HepG2 (cell line): Measurements from ENCODE around the gene EPHA2. TPM values are rescaled to one million over a fixed set of nuclear protein-coding genes. Genes with fewer than 3 reads are reported as not detected.

Experiments
- CC2D1A ChIP-seq: sonication (generic); formaldehyde crosslinking; IDR thresholded peaks from 2 replicates; pipeline ENCODE4 v1.8.1; 2023; ENCODE audit warnings: mild to moderate bottlenecking, missing genetic modification reagents
- CHD4 ChIP-seq: fragments of 200-600 bp; sonication (generic); IDR thresholded peaks from 2 replicates; pipeline ENCODE4 v1.7.0; 2017; ENCODE audit warnings: mild to moderate bottlenecking, low read length, borderline replicate concordance
- EHMT2 ChIP-seq: fragments of 200-600 bp; sonication (generic); IDR thresholded peaks from 2 replicates; pipeline ENCODE4 v1.7.0; 2017; ENCODE audit warnings: antibody characterized with exemption, low read depth, low read length, borderline replicate concordance
- FOXK1 ChIP-seq: sonication (generic); formaldehyde crosslinking; IDR thresholded peaks from 2 replicates; pipeline ENCODE4 v1.4.0; 2020; ENCODE audit warnings: low read depth, missing genetic modification reagents, borderline replicate concordance
- HMG20B ChIP-seq: conservative IDR thresholded peaks from 2 replicates; pipeline ENCODE4 v1.6.1; 2016; ENCODE audit warnings: missing genetic modification reagents, missing compliant biosample characterization
- RXRA ChIP-seq: sonication (generic); formaldehyde crosslinking; IDR thresholded peaks from 2 replicates; pipeline ENCODE4 v1.5.1; 2020; ENCODE audit warnings: missing genetic modification reagents
- SIN3B ChIP-seq: fragments of 150-350 bp; IDR thresholded peaks from 2 replicates; pipeline ENCODE4 v1.6.1; 2014; ENCODE audit warnings: low read length
- SKI ChIP-seq: fragments of 450-650 bp; IDR thresholded peaks from one replicate; pipeline ENCODE4 v1.6.1; 2018; ENCODE audit warnings: mild to moderate bottlenecking; ENCODE audit not compliant: partially characterized antibody
- SMC3 ChIP-seq: IDR thresholded peaks from 2 replicates; pipeline ENCODE4 v1.6.1; 2011; ENCODE audit warnings: low read length, improper control_type of control experiment
- TAF1 ChIP-seq: sonication (generic); formaldehyde crosslinking; IDR thresholded peaks from 2 replicates; pipeline ENCODE4 v1.4.0; 2020; ENCODE audit warnings: missing genetic modification reagents
- ZNF232 ChIP-seq: sonication (generic); formaldehyde crosslinking; IDR thresholded peaks from 2 replicates; pipeline ENCODE4 v1.4.0; 2020; ENCODE audit warnings: missing genetic modification reagents, borderline replicate concordance
- ZNF317 ChIP-seq: sonication (generic); formaldehyde crosslinking; IDR thresholded peaks from 2 replicates; pipeline ENCODE4 v1.5.0; 2020; ENCODE audit warnings: mild to moderate bottlenecking, missing genetic modification reagents
- ZNF558 ChIP-seq: sonication (generic); formaldehyde crosslinking; IDR thresholded peaks from 2 replicates; pipeline ENCODE4 v1.9.0; 2022; ENCODE audit warnings: mild to moderate bottlenecking, missing genetic modification reagents, borderline replicate concordance
- ZNF616 ChIP-seq: sonication (generic); formaldehyde crosslinking; IDR thresholded peaks from 2 replicates; pipeline ENCODE4 v1.5.0; 2020; ENCODE audit warnings: low read depth, mild to moderate bottlenecking, missing genetic modification reagents
- ZNF629 ChIP-seq: sonication (generic); formaldehyde crosslinking; conservative IDR thresholded peaks from 2 replicates; pipeline ENCODE4 v1.5.0; 2020; ENCODE audit warnings: missing genetic modification reagents
- ZNF746 ChIP-seq: sonication (generic); formaldehyde crosslinking; IDR thresholded peaks from 2 replicates; pipeline ENCODE4 v1.8.0; 2022; ENCODE audit warnings: mild to moderate bottlenecking, missing genetic modification reagents
- ZSCAN29 ChIP-seq: sonication (generic); formaldehyde crosslinking; conservative IDR thresholded peaks from 2 replicates; pipeline ENCODE4 v1.4.0; 2020; ENCODE audit warnings: mild to moderate bottlenecking, missing genetic modification reagents
- polyA plus RNA-seq, 8 experiments: library from polyadenylated mRNA; depleted of rRNA in 3 of 8; stranded (reverse) in 7 of 8; unstranded in 1 of 8; fragments of >200 nt; fragmentation: Illumina TruSeq in 4 of 8; extraction: Trizol in 4 of 8; gene quantifications; 2 replicates each; pipeline versions ENCODE4 v1.2.1 to v1.2.3, GENCODE V29; 2011 to 2016; ENCODE audit warnings: low read depth in 4 of 8, missing spikeins in 1 of 8, mixed read lengths in 1 of 8; ENCODE audit not compliant: insufficient read depth in 1 of 8
- total RNA-seq, 5 experiments: library from RNA; depleted of rRNA; stranded (reverse); fragments of >200 nt; fragmentation: Illumina TruSeq; extraction: Trizol; gene quantifications; 2 replicates each; pipeline ENCODE4 v1.2.3, GENCODE V29; 2016; ENCODE audit warnings: low read depth in 1 of 5
- TF ChIP-seq, protein P1 (sequence below): sonication (generic); formaldehyde crosslinking; IDR thresholded peaks from 2 replicates; pipeline ENCODE4; 2020; ENCODE audit warnings: missing genetic modification reagents, mild to moderate bottlenecking, borderline replicate concordance
- TF ChIP-seq, protein P2 (sequence below): sonication (generic); formaldehyde crosslinking; IDR thresholded peaks from 2 replicates; pipeline ENCODE4 v1.8.1; 2023; ENCODE audit warnings: mild to moderate bottlenecking, missing genetic modification reagents
- TF ChIP-seq, protein P3 (sequence below): sonication (generic); formaldehyde crosslinking; IDR thresholded peaks from 2 replicates; pipeline ENCODE4 v1.8.0; 2022; ENCODE audit warnings: mild to moderate bottlenecking, missing genetic modification reagents, moderate library complexity
- TF ChIP-seq, protein P4 (sequence below): sonication (generic); formaldehyde crosslinking; IDR thresholded peaks from 2 replicates; pipeline ENCODE4 v1.4.0; 2020; ENCODE audit warnings: missing genetic modification reagents

EPHA2 gene
- total and polyA plus RNA-seq, 2 of the 13 experiments (the other 11 are each of a cell fraction or from before 2014, with no cell fraction given), result 33.6 to 53.6 TPM

DNA sequence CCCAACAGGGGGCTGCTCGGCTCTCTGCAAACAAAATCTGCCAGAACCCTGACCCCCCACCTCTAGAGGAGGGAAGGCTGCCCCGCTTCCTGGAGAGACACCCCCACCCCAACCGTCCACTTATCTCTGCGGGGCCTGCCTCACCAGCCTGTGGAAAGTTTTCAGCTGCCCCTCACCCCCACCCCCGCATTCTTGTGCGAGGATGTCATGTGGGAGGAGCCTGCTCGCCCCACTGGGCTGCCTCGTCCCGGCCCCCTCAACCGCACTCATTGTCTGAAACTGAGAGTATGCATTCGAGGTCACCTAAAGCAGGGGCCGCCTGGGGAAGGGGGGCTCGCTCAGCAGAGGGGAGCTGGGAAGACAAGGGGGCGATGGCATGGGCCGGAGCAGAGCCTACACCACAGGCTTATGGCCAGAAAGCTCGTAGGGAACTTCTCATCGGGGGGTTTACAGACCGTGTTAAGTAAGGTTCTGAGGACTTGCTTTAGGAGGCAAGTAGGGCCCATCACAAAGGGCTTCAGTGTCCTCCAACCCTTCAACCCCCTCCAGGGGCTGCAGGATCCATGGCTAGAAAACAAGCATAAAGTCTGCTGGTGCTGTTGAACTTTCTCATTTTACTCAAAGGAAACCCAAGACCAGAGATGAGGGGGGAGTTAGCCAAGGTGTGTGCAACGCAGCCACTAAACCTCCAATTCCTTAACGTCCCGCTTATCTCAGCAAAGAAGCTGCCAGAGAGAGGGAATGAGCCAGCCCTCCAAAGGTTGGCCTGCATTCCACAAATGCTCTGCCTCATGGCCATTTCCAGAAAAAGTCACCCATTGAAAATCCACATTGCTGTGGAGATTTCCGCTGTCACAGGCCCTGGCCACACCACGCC lies 9.4 kb downstream of the EPHA2 start (continued):
- TF ChIP-seq, protein P1, sequence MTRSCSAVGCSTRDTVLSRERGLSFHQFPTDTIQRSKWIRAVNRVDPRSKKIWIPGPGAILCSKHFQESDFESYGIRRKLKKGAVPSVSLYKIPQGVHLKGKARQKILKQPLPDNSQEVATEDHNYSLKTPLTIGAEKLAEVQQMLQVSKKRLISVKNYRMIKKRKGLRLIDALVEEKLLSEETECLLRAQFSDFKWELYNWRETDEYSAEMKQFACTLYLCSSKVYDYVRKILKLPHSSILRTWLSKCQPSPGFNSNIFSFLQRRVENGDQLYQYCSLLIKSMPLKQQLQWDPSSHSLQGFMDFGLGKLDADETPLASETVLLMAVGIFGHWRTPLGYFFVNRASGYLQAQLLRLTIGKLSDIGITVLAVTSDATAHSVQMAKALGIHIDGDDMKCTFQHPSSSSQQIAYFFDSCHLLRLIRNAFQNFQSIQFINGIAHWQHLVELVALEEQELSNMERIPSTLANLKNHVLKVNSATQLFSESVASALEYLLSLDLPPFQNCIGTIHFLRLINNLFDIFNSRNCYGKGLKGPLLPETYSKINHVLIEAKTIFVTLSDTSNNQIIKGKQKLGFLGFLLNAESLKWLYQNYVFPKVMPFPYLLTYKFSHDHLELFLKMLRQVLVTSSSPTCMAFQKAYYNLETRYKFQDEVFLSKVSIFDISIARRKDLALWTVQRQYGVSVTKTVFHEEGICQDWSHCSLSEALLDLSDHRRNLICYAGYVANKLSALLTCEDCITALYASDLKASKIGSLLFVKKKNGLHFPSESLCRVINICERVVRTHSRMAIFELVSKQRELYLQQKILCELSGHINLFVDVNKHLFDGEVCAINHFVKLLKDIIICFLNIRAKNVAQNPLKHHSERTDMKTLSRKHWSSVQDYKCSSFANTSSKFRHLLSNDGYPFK, result peak; percentile 48; the same call in 1 of the 2 replicates
- TF ChIP-seq ZNF746 (CRISPR knock-in tag) (peak; percentile 97), EHMT2 (no peak), SKI (no peak), SMC3 (no peak), ZNF616 (no peak), RXRA (CRISPR knock-in tag) (peak; percentile 23; the same call in 1 of the 2 replicates), CC2D1A (CRISPR knock-in tag) (no peak), SIN3B (no peak), ZNF558 (peak; percentile 5; the same call in 1 of the 2 replicates), ZSCAN29 (CRISPR knock-in tag) (peak; percentile 85; the same call in 1 of the 2 replicates), ZNF629 (CRISPR knock-in tag) (0 out of 2 replicates have a peak, but pooled peaks have one; percentile 11), HMG20B (CRISPR knock-in tag) (no peak; the same call in 1 of the 2 replicates), ZNF317 (CRISPR knock-in tag) (no peak), TAF1 (CRISPR knock-in tag) (peak; percentile 51; the same call in 1 of the 2 replicates), FOXK1 (CRISPR knock-in tag) (no peak), ZNF232 (CRISPR knock-in tag) (no peak), CHD4 (no peak; the same call in 1 of the 2 replicates)
- TF ChIP-seq, protein P2, sequence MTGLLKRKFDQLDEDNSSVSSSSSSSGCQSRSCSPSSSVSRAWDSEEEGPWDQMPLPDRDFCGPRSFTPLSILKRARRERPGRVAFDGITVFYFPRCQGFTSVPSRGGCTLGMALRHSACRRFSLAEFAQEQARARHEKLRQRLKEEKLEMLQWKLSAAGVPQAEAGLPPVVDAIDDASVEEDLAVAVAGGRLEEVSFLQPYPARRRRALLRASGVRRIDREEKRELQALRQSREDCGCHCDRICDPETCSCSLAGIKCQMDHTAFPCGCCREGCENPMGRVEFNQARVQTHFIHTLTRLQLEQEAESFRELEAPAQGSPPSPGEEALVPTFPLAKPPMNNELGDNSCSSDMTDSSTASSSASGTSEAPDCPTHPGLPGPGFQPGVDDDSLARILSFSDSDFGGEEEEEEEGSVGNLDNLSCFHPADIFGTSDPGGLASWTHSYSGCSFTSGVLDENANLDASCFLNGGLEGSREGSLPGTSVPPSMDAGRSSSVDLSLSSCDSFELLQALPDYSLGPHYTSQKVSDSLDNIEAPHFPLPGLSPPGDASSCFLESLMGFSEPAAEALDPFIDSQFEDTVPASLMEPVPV, result no peak
- TF ChIP-seq, protein P3, sequence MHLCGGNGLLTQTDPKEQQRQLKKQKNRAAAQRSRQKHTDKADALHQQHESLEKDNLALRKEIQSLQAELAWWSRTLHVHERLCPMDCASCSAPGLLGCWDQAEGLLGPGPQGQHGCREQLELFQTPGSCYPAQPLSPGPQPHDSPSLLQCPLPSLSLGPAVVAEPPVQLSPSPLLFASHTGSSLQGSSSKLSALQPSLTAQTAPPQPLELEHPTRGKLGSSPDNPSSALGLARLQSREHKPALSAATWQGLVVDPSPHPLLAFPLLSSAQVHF, result no peak
- TF ChIP-seq, protein P4, sequence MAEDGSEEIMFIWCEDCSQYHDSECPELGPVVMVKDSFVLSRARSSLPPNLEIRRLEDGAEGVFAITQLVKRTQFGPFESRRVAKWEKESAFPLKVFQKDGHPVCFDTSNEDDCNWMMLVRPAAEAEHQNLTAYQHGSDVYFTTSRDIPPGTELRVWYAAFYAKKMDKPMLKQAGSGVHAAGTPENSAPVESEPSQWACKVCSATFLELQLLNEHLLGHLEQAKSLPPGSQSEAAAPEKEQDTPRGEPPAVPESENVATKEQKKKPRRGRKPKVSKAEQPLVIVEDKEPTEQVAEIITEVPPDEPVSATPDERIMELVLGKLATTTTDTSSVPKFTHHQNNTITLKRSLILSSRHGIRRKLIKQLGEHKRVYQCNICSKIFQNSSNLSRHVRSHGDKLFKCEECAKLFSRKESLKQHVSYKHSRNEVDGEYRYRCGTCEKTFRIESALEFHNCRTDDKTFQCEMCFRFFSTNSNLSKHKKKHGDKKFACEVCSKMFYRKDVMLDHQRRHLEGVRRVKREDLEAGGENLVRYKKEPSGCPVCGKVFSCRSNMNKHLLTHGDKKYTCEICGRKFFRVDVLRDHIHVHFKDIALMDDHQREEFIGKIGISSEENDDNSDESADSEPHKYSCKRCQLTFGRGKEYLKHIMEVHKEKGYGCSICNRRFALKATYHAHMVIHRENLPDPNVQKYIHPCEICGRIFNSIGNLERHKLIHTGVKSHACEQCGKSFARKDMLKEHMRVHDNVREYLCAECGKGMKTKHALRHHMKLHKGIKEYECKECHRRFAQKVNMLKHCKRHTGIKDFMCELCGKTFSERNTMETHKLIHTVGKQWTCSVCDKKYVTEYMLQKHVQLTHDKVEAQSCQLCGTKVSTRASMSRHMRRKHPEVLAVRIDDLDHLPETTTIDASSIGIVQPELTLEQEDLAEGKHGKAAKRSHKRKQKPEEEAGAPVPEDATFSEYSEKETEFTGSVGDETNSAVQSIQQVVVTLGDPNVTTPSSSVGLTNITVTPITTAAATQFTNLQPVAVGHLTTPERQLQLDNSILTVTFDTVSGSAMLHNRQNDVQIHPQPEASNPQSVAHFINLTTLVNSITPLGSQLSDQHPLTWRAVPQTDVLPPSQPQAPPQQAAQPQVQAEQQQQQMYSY (CRISPR knock-in tag), result no peak
